ENCODE results near the gene CDK4. TPM values are rescaled to one million over a fixed set of nuclear protein-coding genes. Genes with fewer than 3 reads are reported as not detected.
A peak's percentile ranks its signal among the peaks of the same experiment; 100 is the strongest.

The CDK4 gene
- total RNA-seq, 8 experiments from 2014 or later: 43.4 to 146 (median 95.5) TPM

DNA sequence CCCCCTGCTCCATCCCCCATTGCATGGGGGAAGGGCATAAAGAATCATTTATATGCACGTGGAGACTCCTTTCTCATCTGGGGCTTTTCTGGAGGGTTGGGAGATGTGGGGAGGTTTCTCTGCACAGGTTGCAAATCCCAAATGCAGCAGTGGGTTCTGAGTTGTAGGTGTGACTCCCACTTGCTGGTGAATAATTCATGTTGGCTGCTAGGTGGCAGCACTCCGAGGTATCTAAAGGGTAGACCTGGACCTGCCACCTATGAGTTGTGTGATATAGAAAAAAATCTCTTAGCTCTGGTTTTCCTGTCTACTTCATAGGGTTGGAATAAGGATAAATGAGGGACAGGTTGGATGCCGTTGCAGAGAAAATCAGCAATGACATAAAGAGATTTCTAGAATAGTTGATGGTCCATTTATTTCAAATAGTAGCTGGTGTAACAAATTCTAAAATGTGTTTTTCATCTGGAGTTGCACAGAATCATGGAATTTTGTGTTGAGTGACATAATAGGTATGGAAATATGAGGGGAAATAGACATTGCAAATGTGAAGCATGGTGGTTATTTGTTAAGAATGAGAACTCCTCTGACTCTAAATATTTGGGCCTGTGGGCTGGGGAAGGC lies 7.4 kb upstream of the CDK4 start:
- WGBS, 10 experiments: 0 to 100% (median 33%) methylated on average over 1 to 3 of the region's 3 CpGs; no CpG with 5 or more reads in 1 of the 10 experiments
- H3K4me1 ChIP-seq (replicated peaks in 1 of 2): peaks cover 4 to 6% of the 10 kb centered on the region in 2 donors
- H3K27ac ChIP-seq: no peak overlapping the region
- no peak overlapping the region for H3K4me3 ChIP-seq
- ATAC-seq (replicated peaks in 6 of 8): peak in 1 of 8 experiments; percentile 9
- in situ Hi-C loops (cut with MboI; ENCODE audit: low pct_unique_long_range_greater_than_20kb in 2 of 9, low sequenced_read_pairs in 9 of 9, unreplicated experiment in 9 of 9): no loop called here

GRCh38 chr12:57758552-57759359 lies 6.6 kb upstream of the CDK4 start:
- H3K4me1 ChIP-seq (replicated peaks in 1 of 2): peaks cover 11 to 13% of the 10 kb centered on the region in 2 donors
- H3K4me3 ChIP-seq: no peak overlapping the region
- no peak overlapping the region for H3K27ac ChIP-seq
- in situ Hi-C loops (cut with MboI; ENCODE audit: low pct_unique_long_range_greater_than_20kb in 2 of 9, low sequenced_read_pairs in 9 of 9, unreplicated experiment in 9 of 9): no loop called here
- no peak for ATAC-seq (replicated peaks in 6 of 8)
- 59 to 100% (median 91%) methylated on average over 1 to 16 of the region's 25 CpGs; no CpG with 5 or more reads in 5 of the 10 experiments for WGBS, 10 experiments

- Histone ChIP-seq H3K4me3 (no peak overlapping the region), H3K4me1 (replicated peaks in 1 of 2) (peaks cover 19% of the 10 kb centered on the region in 2 donors), H3K27ac (no peak overlapping the region)
- 57 to 100% (median 94%) methylated on average over 1 to 4 of the region's 4 CpGs; no CpG with 5 or more reads in 3 of the 10 experiments for WGBS, 10 experiments
- no peak for ATAC-seq (replicated peaks in 6 of 8)
- in situ Hi-C loops (cut with MboI; ENCODE audit: low pct_unique_long_range_greater_than_20kb in 2 of 9, low sequenced_read_pairs in 9 of 9, unreplicated experiment in 9 of 9): no loop called here
These were observed 5.7 kb upstream of the CDK4 start for GRCh38 chr12:57757771-57758170.

DNA sequence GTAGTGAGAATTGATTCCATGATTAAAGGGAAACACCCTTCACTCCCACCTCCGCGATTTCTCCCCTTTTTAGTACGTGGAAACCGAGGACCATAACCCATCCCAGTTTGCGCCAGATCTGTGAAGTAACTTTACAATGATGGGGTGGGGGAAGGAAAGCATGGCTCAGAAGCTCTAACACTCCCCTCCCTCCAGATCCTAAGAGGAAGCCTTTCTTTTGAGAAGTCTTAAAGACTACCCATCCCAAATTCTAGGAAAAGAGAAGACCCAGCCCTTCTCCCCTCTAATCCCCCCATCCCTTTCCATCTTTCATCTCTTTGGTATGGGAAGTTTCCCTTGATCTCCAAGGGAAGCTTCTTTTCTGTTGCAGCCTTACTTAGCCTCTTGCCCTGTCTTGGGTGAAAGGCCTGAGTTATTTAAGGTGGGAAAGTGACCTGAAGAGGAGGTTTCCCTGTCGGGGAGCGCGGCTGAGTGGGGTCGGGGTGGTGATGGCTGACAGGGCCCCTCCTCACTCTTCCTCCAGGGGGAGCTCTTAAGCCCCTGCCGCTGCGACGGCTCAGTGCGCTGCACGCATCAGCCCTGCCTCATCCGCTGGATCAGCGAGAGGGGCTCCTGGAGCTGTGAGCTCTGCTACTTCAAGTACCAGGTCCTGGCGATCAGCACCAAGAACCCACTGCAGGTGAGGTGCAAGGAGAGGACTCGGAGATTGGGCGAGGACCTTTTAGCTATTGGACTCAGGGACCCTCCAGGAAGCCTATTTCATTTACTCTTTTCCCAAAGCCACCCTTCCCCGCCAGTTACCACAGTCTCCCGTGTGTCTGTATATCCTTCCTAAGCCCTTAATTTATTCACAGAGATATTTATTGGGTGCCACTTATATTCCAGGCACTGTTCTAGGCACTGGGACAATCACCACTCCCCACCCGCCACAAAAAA lies 4.6 kb upstream of the CDK4 start:
- peaks cover 21% of the 10 kb centered on the region in 2 donors for H3K4me1 ChIP-seq (replicated peaks in 1 of 2)
- 8 to 100% (median 45%) methylated on average over 2 to 13 of the region's 22 CpGs; no CpG with 5 or more reads in 1 of the 10 experiments for WGBS, 10 experiments
- H3K27ac ChIP-seq: no peak overlapping the region
- in situ Hi-C loops (cut with MboI; ENCODE audit: low pct_unique_long_range_greater_than_20kb in 2 of 9, low sequenced_read_pairs in 9 of 9, unreplicated experiment in 9 of 9): no loop called here
- ATAC-seq (replicated peaks in 6 of 8): no peak
- H3K4me3 ChIP-seq: peak overlapping the region; percentile 84 to 98 (median 89)

DNA sequence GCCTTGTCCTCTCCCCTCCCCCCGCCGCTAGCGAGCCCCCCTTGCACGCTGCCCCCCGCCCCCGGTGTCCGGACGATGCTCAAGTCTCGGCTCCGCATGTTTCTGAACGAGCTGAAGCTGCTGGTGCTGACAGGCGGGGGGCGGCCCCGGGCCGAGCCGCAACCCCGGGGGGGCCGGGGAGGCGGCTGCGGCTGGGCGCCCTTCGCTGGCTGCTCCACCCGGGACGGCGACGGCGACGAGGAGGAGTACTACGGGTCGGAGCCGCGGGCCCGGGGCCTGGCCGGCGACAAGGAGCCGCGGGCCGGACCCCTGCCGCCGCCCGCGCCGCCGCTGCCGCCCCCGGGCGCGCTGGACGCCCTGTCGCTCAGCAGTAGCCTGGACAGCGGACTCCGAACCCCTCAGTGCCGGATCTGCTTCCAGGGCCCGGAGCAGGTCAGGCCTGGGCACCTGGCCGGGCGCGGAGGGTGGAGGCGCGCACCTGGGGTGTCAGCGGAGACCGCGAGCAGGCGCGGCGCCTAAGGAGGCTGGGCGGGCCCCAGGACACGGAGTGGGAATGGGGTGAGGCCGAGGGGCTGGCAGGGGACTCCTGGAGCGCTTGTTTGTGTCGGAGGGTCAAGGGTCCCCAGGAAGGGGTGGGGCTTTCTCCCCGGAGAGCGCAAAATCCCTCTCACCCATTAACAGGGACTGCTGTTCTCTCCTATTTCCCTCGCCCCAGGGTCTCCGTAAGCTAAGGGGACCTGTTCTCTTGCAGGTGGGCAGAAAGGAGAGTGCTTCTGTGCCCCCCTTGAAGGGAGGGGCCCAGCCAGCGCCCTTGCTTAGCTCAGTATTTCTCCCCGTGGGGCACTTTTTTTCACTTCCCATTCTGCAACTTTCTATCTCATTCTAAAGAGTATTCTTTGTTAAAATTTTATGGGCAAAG lies 3.6 kb upstream of the CDK4 start:
- Histone ChIP-seq H3K4me3 (peak overlapping the region; percentile 84 to 98 (median 89)), H3K27ac (peak overlapping the region; percentile 77 to 87), H3K4me1 (replicated peaks in 1 of 2) (peaks cover 24 to 25% of the 10 kb centered on the region in 2 donors)
- in situ Hi-C loops (cut with MboI; ENCODE audit: low pct_unique_long_range_greater_than_20kb in 2 of 9, low sequenced_read_pairs in 9 of 9, unreplicated experiment in 9 of 9): no loop called here
- ATAC-seq (replicated peaks in 6 of 8): peak in 5 of 8 experiments; percentile 0 to 3 (median 1)
- WGBS, 10 experiments: 0% methylated on average over 1 to 4 of the region's 76 CpGs; no CpG with 5 or more reads in 6 of the 10 experiments

DNA sequence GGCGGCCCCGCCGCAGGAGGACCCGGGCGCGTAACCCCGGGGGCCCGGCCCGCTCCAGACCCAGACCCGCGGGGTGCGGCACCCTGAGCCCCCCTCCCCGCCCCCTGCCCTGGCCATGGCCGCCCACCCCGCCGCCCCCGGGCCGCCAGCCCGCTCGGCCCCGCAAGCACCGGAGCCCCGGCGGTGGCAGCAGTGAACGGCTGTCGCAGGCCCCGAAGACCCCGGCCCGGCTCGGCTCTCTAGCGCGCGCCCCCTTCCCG lies 3.0 kb upstream of the CDK4 start:
- H3K4me1 ChIP-seq (replicated peaks in 1 of 2): peaks cover 27% of the 10 kb centered on the region in 2 donors
- no CpG with 5 or more reads among the region's 34 CpGs for WGBS, 10 experiments
- H3K4me3 ChIP-seq: peak overlapping the region; percentile 84 to 98 (median 89)
- in situ Hi-C loops (cut with MboI; ENCODE audit: low pct_unique_long_range_greater_than_20kb in 2 of 9, low sequenced_read_pairs in 9 of 9, unreplicated experiment in 9 of 9): no loop called here
- H3K27ac ChIP-seq: peak overlapping the region; percentile 77 to 87
- peak in 1 of 8 experiments; percentile 0 for ATAC-seq (replicated peaks in 6 of 8)

- H3K4me1 ChIP-seq (replicated peaks in 1 of 2): peaks cover 27% of the 10 kb centered on the region in 2 donors
- peak in 6 of 8 experiments; percentile 11 to 51 (median 39) for ATAC-seq (replicated peaks in 6 of 8)
- in situ Hi-C loops (cut with MboI; ENCODE audit: low pct_unique_long_range_greater_than_20kb in 2 of 9, low sequenced_read_pairs in 9 of 9, unreplicated experiment in 9 of 9): no loop called here
- peak within 1 kb of the TSS; percentile 77 to 87 for H3K27ac ChIP-seq
- 0 to 67% (median 8%) methylated on average over 1 to 3 of the region's 41 CpGs; no CpG with 5 or more reads in 3 of the 10 experiments for WGBS, 10 experiments
- peak within 1 kb of the TSS; percentile 84 to 98 (median 89) for H3K4me3 ChIP-seq
These were observed 2.5 kb upstream of the CDK4 start, which contains the start of gene MARCHF9 for GRCh38 chr12:57754411-57755193. Gene MARCHF9 (plus strand): TSS chr12:57755103. CDS start chr12:57755529, 426 bp downstream.

DNA sequence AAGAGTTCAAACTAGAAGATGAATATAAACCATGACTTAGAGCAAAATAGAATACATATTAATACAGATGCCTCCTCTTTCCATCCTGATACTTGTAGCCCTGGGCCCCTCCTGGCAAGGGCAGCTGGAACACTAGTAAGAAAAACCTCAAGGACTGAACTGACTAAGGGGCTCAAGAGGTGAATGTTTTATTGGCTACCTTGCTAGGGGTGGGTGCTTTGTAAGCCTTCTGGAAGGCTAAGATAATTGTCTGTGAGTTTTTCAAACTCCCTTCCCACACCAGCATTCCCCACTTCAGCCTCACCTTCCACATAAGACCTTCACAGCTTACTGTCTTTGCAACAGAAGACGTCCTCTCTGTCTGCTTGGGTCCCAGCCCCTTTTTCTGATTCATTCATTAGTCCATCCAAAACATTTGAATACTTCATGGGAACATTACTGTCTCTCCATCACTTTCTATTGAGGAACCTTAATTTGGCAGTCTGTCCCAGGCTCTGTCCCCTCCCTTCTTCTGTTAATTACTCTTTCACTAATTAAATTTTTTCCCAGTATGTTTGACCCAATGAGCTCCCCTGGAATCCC lies 1.7 kb upstream of the CDK4 start:
- no peak for ATAC-seq (replicated peaks in 6 of 8)
- WGBS, 10 experiments: 0 to 43% (median 0%) methylated on average over 1 of the region's 1 CpG; no CpG with 5 or more reads in 3 of the 10 experiments
- no peak overlapping the region for H3K27ac ChIP-seq
- in situ Hi-C loops (cut with MboI; ENCODE audit: low pct_unique_long_range_greater_than_20kb in 2 of 9, low sequenced_read_pairs in 9 of 9, unreplicated experiment in 9 of 9): no loop called here
- H3K4me3 ChIP-seq: peak overlapping the region in 4 of 5 donors; percentile 84 to 98 (median 88)
- H3K4me1 ChIP-seq (replicated peaks in 1 of 2): peaks cover 27% of the 10 kb centered on the region in 2 donors

- no peak for ATAC-seq (replicated peaks in 6 of 8)
- H3K4me3 ChIP-seq: peak overlapping the region in 4 of 5 donors; percentile 9 to 22 (median 14)
- in situ Hi-C loops (cut with MboI; ENCODE audit: low pct_unique_long_range_greater_than_20kb in 2 of 9, low sequenced_read_pairs in 9 of 9, unreplicated experiment in 9 of 9): no loop called here
- 0 to 40% (median 1%) methylated on average over 1 to 5 of the region's 5 CpGs; no CpG with 5 or more reads in 2 of the 10 experiments for WGBS, 10 experiments
- H3K4me1 ChIP-seq (replicated peaks in 1 of 2): peaks cover 27% of the 10 kb centered on the region in 2 donors
- H3K27ac ChIP-seq: peak overlapping the region in 1 of 2 donors; percentile 48
These were observed 524 bp upstream of the CDK4 start for GRCh38 chr12:57752668-57753000.

DNA sequence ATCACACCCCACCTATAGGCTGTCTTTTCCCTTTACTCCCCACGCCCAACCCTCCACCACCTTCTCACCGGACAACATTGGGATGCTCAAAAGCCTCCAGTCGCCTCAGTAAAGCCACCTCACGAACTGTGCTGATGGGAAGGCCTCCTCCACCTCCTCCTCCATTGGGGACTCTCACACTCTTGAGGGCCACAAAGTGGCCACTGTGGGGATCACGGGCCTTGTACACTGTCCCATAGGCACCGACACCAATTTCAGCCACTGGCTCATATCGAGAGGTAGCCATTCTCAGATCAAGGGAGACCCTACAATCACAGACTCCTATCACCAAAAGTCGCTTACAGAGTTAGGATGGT lies 700 bp downstream of the CDK4 start:
- Histone ChIP-seq H3K4me3 (peak overlapping the region; percentile 60 to 80 (median 69)), H3K27ac (peak overlapping the region; percentile 86 to 93), H3K4me1 (replicated peaks in 1 of 2) (peaks cover 25% of the 10 kb centered on the region in 2 donors)
- ATAC-seq (replicated peaks in 6 of 8): peak in 1 of 8 experiments; percentile 0
- in situ Hi-C loops (cut with MboI; ENCODE audit: low pct_unique_long_range_greater_than_20kb in 2 of 9, low sequenced_read_pairs in 9 of 9, unreplicated experiment in 9 of 9): no loop called here
- 0 to 15% (median 3%) methylated on average over 1 to 5 of the region's 8 CpGs; no CpG with 5 or more reads in 4 of the 10 experiments for WGBS, 10 experiments
